Cardiac fibroblast (primary cell): Measurements from ENCODE around the gene PAPOLG.
"Not testable (repeated sequence)": the region's sequence is repeated elsewhere in the genome, so short reads cannot be mapped to it uniquely, and the experiment has no call there.

Experiments
- DNase-seq, 2 donors: peaks; one replicate each; pipeline versions ENCODE4 v3.0.0 to v3.0.0-alpha.2; 2010; ENCODE audit warnings: low read depth in 2 of 2
- H3K4me3 ChIP-seq, 2 donors: replicated peaks in 1 of 2; 1 replicate in 1 of 2; 2 replicates in 1 of 2; pipeline ENCODE4 v1.5.1; 2011; ENCODE audit warnings: low read depth in 2 of 2, low read length in 2 of 2, mild to moderate bottlenecking in 2 of 2, moderate library complexity in 1 of 2
- CTCF ChIP-seq: IDR thresholded peaks from one replicate; pipeline ENCODE4 v1.5.1; 2011; ENCODE audit warnings: low read depth, mild to moderate bottlenecking, low read length, inconsistent platforms

The PAPOLG gene

DNA sequence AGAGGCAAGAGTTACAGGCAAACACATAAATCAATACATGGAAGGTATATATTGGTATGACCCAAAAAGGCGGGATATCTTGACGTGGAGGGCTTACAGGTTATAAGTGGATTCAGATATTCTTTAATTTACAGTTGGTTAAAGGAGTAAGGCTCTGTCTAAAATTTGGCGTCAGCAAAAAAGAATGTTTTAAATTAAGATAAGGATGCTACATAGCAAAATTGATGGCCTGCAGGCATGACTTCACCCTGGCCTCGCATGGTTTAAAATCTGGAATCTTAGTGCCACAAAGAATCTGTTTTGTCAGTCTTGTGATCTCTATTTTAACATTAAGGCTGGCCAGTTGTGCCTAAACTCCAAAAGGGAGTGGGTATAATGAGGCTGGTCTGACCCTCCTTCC is 66.9 kb downstream of the PAPOLG start:
- no peak for DNase-seq
- no peak for TF ChIP-seq CTCF
- H3K4me3 ChIP-seq: no peak overlapping the region

DNA sequence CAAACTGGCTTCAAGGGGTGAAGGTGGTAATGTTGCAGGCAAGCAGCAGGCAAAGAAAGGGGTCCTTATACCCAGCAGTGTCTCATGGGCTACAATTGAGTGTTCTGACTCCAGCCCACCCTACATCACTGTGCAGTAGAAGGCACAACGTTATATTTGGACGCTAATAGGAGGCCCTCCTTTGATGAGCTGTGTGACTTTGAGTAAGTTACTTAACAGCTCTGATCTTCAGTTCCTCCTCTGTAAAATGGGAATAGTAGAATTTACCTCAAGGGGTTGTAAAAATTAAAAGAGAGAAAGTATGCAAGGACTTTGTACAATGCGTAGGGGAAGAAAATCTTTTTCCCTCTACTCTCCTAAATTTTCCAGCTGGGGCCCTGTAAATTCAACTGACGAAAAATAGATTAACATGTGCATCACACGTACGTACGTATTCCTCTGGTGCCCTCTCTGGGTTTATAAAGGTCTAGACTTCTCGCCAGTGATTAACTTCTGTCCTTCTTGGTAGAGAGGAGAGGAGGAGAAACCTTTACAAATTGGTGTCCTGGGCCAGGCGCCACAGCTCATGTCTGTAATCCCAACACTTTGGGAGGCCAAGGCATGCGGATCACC is 67.7 kb downstream of the PAPOLG start:
- no peak for DNase-seq
- no peak for TF ChIP-seq CTCF
- no peak overlapping the region for H3K4me3 ChIP-seq

DNA sequence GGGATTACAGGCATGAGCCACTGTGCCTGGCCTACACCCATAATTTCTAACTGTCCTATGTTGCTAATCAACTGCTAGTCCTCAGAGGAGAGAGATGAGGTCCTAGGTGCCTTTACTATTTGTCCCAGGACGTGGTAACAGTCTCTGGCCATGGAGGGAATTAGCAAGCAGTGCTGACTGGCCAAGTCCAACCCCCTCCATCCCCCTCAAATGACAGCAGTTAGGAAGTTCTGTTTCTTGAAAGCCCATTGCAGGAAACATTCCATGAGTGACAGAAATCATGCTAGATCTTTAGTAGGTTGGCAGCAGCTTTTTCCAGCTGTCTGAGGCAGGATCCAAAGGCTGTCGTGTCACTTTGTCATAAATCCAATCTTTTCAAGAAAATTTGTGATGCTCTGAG is 69.6 kb downstream of the PAPOLG start:
- no peak for DNase-seq
- no peak overlapping the region for H3K4me3 ChIP-seq
- no peak for TF ChIP-seq CTCF

DNA sequence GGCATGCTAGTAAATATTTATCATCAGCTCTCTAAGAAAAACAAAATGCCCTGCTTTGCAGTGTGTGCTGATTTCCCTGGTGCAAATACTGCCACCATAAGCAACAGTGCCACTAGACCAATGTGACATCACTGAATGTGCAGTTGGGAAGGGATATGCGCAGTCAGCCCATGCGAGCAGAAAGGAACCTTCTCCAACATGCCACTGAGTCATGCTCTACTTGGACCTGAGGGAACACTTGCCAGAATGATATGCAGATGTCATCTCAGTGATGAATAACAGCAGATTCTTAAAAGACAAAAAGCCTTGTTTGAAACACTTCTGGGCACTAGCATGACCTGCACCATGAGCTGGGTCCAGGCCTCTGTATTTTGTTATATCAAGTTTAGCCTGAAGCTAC is 70.0 kb downstream of the PAPOLG start:
- DNase-seq: peak in 1 of 2 donors; percentile 9
- no peak for TF ChIP-seq CTCF
- no peak overlapping the region for H3K4me3 ChIP-seq

- DNase-seq, H3K4me3 ChIP-seq: not testable (repeated sequence)
These were observed 70.8 kb downstream of the PAPOLG start for GRCh38 chr2:60826860-60827259.

DNA sequence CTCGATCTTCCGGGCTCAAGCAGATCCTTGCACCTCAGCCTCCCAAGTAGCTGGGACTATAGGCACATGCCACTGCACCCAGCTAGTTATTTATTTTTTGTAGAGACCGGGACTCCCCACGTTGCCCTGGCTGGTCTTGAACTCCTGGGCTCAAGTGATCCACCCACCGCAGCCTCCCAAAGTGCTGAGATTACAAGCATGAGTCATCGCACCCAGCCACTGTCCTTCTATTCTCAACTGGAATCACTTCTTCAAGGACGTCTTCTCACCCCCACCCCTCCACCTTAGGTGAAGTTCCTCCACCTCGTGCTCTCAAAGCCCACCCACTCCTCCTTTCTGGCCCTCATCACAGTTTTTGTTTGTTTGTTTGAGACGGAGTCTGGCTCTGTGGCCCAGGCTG is 71.3 kb downstream of the PAPOLG start:
- no peak overlapping the region for H3K4me3 ChIP-seq
- no peak for DNase-seq
- TF ChIP-seq CTCF: no peak

- no peak overlapping the region for H3K4me3 ChIP-seq
- DNase-seq: no peak
- no peak for TF ChIP-seq CTCF
These were observed 74.9 kb downstream of the PAPOLG start for GRCh38 chr2:60830991-60831390.
